H1 (cell line): ENCODE results near the gene PTPN2. TPM values are rescaled to one million over a fixed set of nuclear protein-coding genes. Genes with fewer than 3 reads are reported as not detected.

Experiments used
- CTCF ChIA-PET: fragments of 300-600 bp; sonication (Branson Sonifier 250); formaldehyde crosslinking; loops from one replicate; lab custom pipeline; 2021; ENCODE audit not compliant: partially characterized antibody; lab: Charles Lee
- POLR2A ChIA-PET: fragments of 300-600 bp; sonication (Branson Sonifier 250); formaldehyde crosslinking; loops from one replicate; lab custom pipeline; 2021; ENCODE audit warnings: inconsistent platforms; ENCODE audit not compliant: partially characterized antibody; lab: Charles Lee
- DNase-seq, 2 experiments: peaks; one replicate each; pipeline versions ENCODE4 v3.0.0 to v3.0.0-alpha.2; 2010 to 2022; ENCODE audit warnings: low spot score in 2 of 2, low read depth in 1 of 2, mixed read lengths in 1 of 2
- FAIRE-seq: peaks from 2 replicates; lab custom pipeline; 2011; peaks lifted over from hg19 to GRCh38; lab: Jason Lieb, UNC
- H2AFZ ChIP-seq: 2 replicates; pipeline ENCODE4 v1.8.1; 2012; ENCODE audit warnings: low read length, inconsistent platforms
- H2AK5ac ChIP-seq: 2 replicates; pipeline ENCODE4 v1.6.1; 2013; ENCODE audit warnings: low read depth, low read length
- H2BK120ac ChIP-seq: replicated peaks from 2 replicates; pipeline ENCODE3; 2013; ENCODE audit warnings: low read depth, low read length, inconsistent platforms
- H2BK12ac ChIP-seq: 2 replicates; pipeline ENCODE4 v1.6.1; 2013; ENCODE audit warnings: low read depth, low read length
- H2BK15ac ChIP-seq: 2 replicates; pipeline ENCODE4 v1.6.1; 2013; ENCODE audit warnings: low read length
- H2BK20ac ChIP-seq: 2 replicates; pipeline ENCODE4 v1.6.1; 2013; ENCODE audit warnings: low read length
- H2BK5ac ChIP-seq: 2 replicates; pipeline ENCODE4 v1.6.1; 2013; ENCODE audit warnings: low read depth, low read length
- H3K14ac ChIP-seq: 2 replicates; pipeline ENCODE4 v1.6.1; 2013; ENCODE audit warnings: inconsistent platforms; ENCODE audit not compliant: insufficient read length
- H3K18ac ChIP-seq: 2 replicates; pipeline ENCODE4 v1.6.1; 2013; ENCODE audit warnings: low read length; ENCODE audit errors: extremely low read depth
- H3K23ac ChIP-seq: 2 replicates; pipeline ENCODE4 v1.6.1; 2013; ENCODE audit warnings: inconsistent platforms; ENCODE audit not compliant: insufficient read length
- H3K23me2 ChIP-seq: 2 replicates; pipeline ENCODE4 v1.6.1; 2013; ENCODE audit warnings: low read depth, low read length
- H3K27ac ChIP-seq: 2 replicates; pipeline ENCODE4 v1.6.1; 2011; ENCODE audit warnings: low read depth, low read length, inconsistent platforms
- H3K27me3 ChIP-seq, 4 experiments: replicated peaks in 1 of 4; 1 replicate in 1 of 4; 2 replicates in 3 of 4; pipeline versions ENCODE4 v1.6.1 to v1.8.1; 2011 to 2013; ENCODE audit warnings: low read length in 3 of 4, mild to moderate bottlenecking in 3 of 4, inconsistent platforms in 2 of 4, mixed read lengths in 2 of 4, moderate library complexity in 1 of 4; ENCODE audit not compliant: control insufficient read depth in 3 of 4, insufficient read depth in 3 of 4; ENCODE audit errors: extremely low read depth in 1 of 4
- H3K36me3 ChIP-seq, 4 experiments: 2 replicates each; pipeline versions ENCODE4 v1.6.1 to v1.8.1; 2011 to 2013; ENCODE audit warnings: mild to moderate bottlenecking in 4 of 4, low read length in 3 of 4, moderate library complexity in 2 of 4, control low read depth in 1 of 4, inconsistent platforms in 1 of 4; ENCODE audit not compliant: insufficient read depth in 4 of 4, control insufficient read depth in 2 of 4
- H3K4ac ChIP-seq: replicated peaks from 2 replicates; pipeline ENCODE3; 2013; ENCODE audit warnings: low read length, low read depth, mixed read lengths, inconsistent platforms; ENCODE audit not compliant: insufficient read length
- H3K4me1 ChIP-seq, 4 experiments: replicated peaks in 1 of 4; 1 replicate in 1 of 4; 2 replicates in 3 of 4; pipeline versions ENCODE4 v1.6.1 to v1.8.1; 2011 to 2013; ENCODE audit warnings: low read length in 3 of 4, inconsistent platforms in 2 of 4, mixed read lengths in 1 of 4; ENCODE audit not compliant: insufficient read depth in 4 of 4, control insufficient read depth in 3 of 4
- H3K4me2 ChIP-seq, 2 experiments: 2 replicates each; pipeline versions ENCODE4 v1.6.1 to v1.8.1; 2011 to 2013; ENCODE audit warnings: low read depth in 2 of 2, low read length in 2 of 2, control low read depth in 1 of 2, inconsistent platforms in 1 of 2, mild to moderate bottlenecking in 1 of 2; ENCODE audit not compliant: insufficient read depth in 1 of 2
- H3K4me3 ChIP-seq, 4 experiments: fragments of 200-600, 300-600 bp in 1 of 4; sonication (generic), shearing (Covaris generic), sonication (Bioruptor Twin) in 1 of 4; 2 replicates each; pipeline versions ENCODE4 v1.5.1 to v1.8.1; 2011 to 2016; ENCODE audit warnings: low read length in 4 of 4, low read depth in 3 of 4, control low read depth in 2 of 4, inconsistent platforms in 2 of 4, mild to moderate bottlenecking in 2 of 4, mixed read lengths in 1 of 4, moderate library complexity in 1 of 4; ENCODE audit not compliant: insufficient read depth in 2 of 4; ENCODE audit errors: extremely low read depth in 1 of 4
- H3K56ac ChIP-seq: replicated peaks from 2 replicates; pipeline ENCODE3; 2013; ENCODE audit warnings: low read depth, mild to moderate bottlenecking, mixed read lengths, low read length, inconsistent platforms; ENCODE audit not compliant: insufficient read length
- H3K79me1 ChIP-seq: 2 replicates; pipeline ENCODE4 v1.6.1; 2013; ENCODE audit warnings: low read depth, low read length, control low read depth
- H3K79me2 ChIP-seq, 2 experiments: 2 replicates each; pipeline versions ENCODE4 v1.6.1 to v1.8.1; 2012 to 2013; ENCODE audit warnings: low read length in 2 of 2, mild to moderate bottlenecking in 2 of 2, inconsistent platforms in 1 of 2; ENCODE audit not compliant: insufficient read depth in 2 of 2, control insufficient read depth in 1 of 2
- H3K9ac ChIP-seq, 4 experiments: replicated peaks in 1 of 4; 1 replicate in 1 of 4; 2 replicates in 3 of 4; pipeline versions ENCODE4 v1.6.1 to v1.8.1; 2011 to 2013; ENCODE audit warnings: low read depth in 3 of 4, low read length in 3 of 4, control low read depth in 2 of 4, mild to moderate bottlenecking in 2 of 4, moderate library complexity in 2 of 4, inconsistent platforms in 1 of 4; ENCODE audit errors: extremely low read depth in 1 of 4
- H3K9me3 ChIP-seq, 2 experiments: 2 replicates each; pipeline versions ENCODE4 v1.6.1 to v1.8.1; 2012 to 2013; ENCODE audit warnings: mild to moderate bottlenecking in 2 of 2, moderate library complexity in 2 of 2, control low read depth in 1 of 2, inconsistent platforms in 1 of 2, low read depth in 1 of 2, low read length in 1 of 2, mixed read lengths in 1 of 2; ENCODE audit not compliant: insufficient read depth in 2 of 2
- H4K20me1 ChIP-seq, 2 experiments: replicated peaks in 1 of 2; 2 replicates each; pipeline versions ENCODE3 to v1.8.1; 2011 to 2013; ENCODE audit warnings: inconsistent platforms in 2 of 2, low read length in 2 of 2, mild to moderate bottlenecking in 1 of 2; ENCODE audit not compliant: insufficient read depth in 2 of 2, control insufficient read depth in 1 of 2
- H4K5ac ChIP-seq: 2 replicates; pipeline ENCODE4 v1.6.1; 2013; ENCODE audit warnings: low read length, low read depth, mixed read lengths, inconsistent platforms; ENCODE audit not compliant: insufficient read length
- H4K8ac ChIP-seq: 2 replicates; pipeline ENCODE4 v1.8.0; 2013; ENCODE audit warnings: mild to moderate bottlenecking, moderate library complexity, low read length, inconsistent platforms; ENCODE audit not compliant: insufficient read depth; ENCODE audit errors: extremely low read depth
- H4K91ac ChIP-seq: replicated peaks from 2 replicates; pipeline ENCODE3; 2013; ENCODE audit warnings: low read length, mixed read lengths, inconsistent platforms; ENCODE audit not compliant: insufficient read length
- CREB1 ChIP-seq: IDR thresholded peaks from 2 replicates; pipeline ENCODE4 v1.6.1; 2012; ENCODE audit warnings: inconsistent platforms
- HDAC2 ChIP-seq, 2 experiments: fragments of 300-600 bp in 1 of 2; sonication (generic) in 1 of 2; IDR thresholded peaks; 2 replicates each; pipeline ENCODE4 v1.6.1; 2011 to 2012; ENCODE audit warnings: low read depth in 2 of 2, low read length in 2 of 2, mild to moderate bottlenecking in 2 of 2, moderate library complexity in 2 of 2, borderline replicate concordance in 1 of 2, inconsistent platforms in 1 of 2
- JUN ChIP-seq: IDR thresholded peaks from 2 replicates; pipeline ENCODE4 v1.6.1; 2011; ENCODE audit warnings: low read depth, mild to moderate bottlenecking, improper control_type of control experiment, low read length
- SIN3A ChIP-seq, 2 experiments: IDR thresholded peaks in 1 of 2; conservative IDR thresholded peaks in 1 of 2; 2 replicates each; pipeline ENCODE4 v1.6.1; 2011 to 2012; ENCODE audit warnings: low read length in 2 of 2, improper control_type of control experiment in 1 of 2, low read depth in 1 of 2, mild to moderate bottlenecking in 1 of 2
- WGBS, 2 experiments: shearing (Covaris generic) in 1 of 2; methylation state at CpG; one replicate each; pipeline versions ENCODE4 v1.1.6 to v1.1.7; 2013 to 2015; ENCODE audit warnings: low lambda C conversion rate in 2 of 2, mixed read lengths in 2 of 2, inconsistent platforms in 1 of 2, low coverage in 1 of 2, missing lambda C conversion rate in 1 of 2; ENCODE audit not compliant: insufficient replicate concordance in 2 of 2, insufficient coverage in 1 of 2, insufficient read length in 1 of 2; ENCODE audit errors: extremely low coverage in 1 of 2, missing lambda C conversion rate in 1 of 2; 5-methylcytosine and 5-hydroxymethylcytosine counted together
- polyA plus RNA-seq, 7 experiments: library from polyadenylated mRNA; depleted of rRNA in 3 of 7; stranded (reverse) in 5 of 7; unstranded in 2 of 7; fragments of >200 nt in 5 of 7; fragments of 200-250 nt in 2 of 7; gene quantifications; 1 replicate in 5 of 7; 2 replicates in 1 of 7; 4 replicates in 1 of 7; pipeline versions ENCODE4 v1.2.1 to v1.2.3, GENCODE V29; 2011 to 2013; ENCODE audit warnings: missing spikeins in 2 of 7, mixed read lengths in 2 of 7
- total RNA-seq: library from RNA; stranded (reverse); fragmentation: NEBNext Ultra II Directional; extraction: Animal tissue kit (Norgen Biotek cat#: 25700); gene quantifications from 2 replicates; pipeline ENCODE4 v1.2.1, GENCODE V29; 2021

PTPN2 gene
- total and polyA plus RNA-seq, 2 of the 8 experiments (the other 6 are each of a cell fraction or from before 2014, with no cell fraction given) = 16.4 to 54.0 TPM

DNA sequence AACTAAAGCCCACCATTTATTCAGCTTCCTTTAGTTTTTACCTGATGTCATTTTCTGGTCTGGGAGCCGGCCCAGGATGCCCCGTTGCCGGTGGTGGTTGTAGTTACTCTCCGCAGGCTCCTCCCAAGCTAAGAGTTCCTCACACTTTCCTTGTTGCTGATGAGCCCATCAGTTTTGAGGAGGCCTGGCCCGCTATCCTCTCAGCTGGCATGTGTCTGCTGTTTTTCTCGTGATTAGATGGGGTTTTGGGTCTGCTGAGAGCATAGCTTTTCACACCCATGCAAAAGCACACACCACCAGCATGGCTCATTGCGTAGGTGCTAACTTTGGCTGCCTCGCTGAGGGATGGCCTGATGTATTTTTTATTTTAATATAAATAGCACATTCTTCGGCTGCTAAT is 109.1 kb downstream of the PTPN2 start:
- no peak overlapping the region for H2BK12ac ChIP-seq
- TF ChIP-seq SIN3A (conservative IDR thresholded peaks at IDR 0.05 in 1 of 2, IDR thresholded peaks at IDR 0.05 in 1 of 2; ENCODE audit: low read depth in 1 of 2, low read length in 2 of 2) (no peak), JUN (no peak), HDAC2 (IDR thresholded peaks at IDR 0.05; ENCODE audit: borderline replicate concordance in 1 of 2, low read depth in 2 of 2, low read length in 2 of 2) (no peak), CREB1 (no peak)
- TF ChIP-seq, all 59 proteins: peak for 0
- no peak overlapping the region for H2BK15ac ChIP-seq
- H3K23me2 ChIP-seq = peaks cover 2% of the 10 kb centered on the region; the same call in 1 of the 2 replicates
- FAIRE-seq = no peak
- H3K4me3 ChIP-seq = no peak overlapping the region
- no peak overlapping the region for H4K8ac ChIP-seq
- no peak for DNase-seq
- 90% methylated on average over 9 of the region's 9 CpGs; no CpG with 5 or more reads in 1 of the 2 experiments for WGBS, 2 experiments
- no peak overlapping the region for H4K91ac ChIP-seq
- H2AFZ ChIP-seq = no peak overlapping the region
- H3K79me2 ChIP-seq = no peaks in the 10 kb centered on the region
- H3K23ac ChIP-seq = no peak overlapping the region
- no peak overlapping the region for H2AK5ac ChIP-seq
- H3K27ac ChIP-seq = no peak overlapping the region
- no peak overlapping the region for H4K5ac ChIP-seq
- H3K27me3 ChIP-seq = peaks cover 0 to 28% (median 15%) of the 10 kb centered on the region in 4 experiments; a peak in 5 of 7 replicates
- no peaks in the 10 kb centered on the region for H3K4me1 ChIP-seq
- H3K36me3 ChIP-seq = no peaks in the 10 kb centered on the region
- H3K79me1 ChIP-seq = no peaks in the 10 kb centered on the region
- no peak overlapping the region for H3K4ac ChIP-seq
- H4K20me1 ChIP-seq = peaks cover 0 to 2% of the 10 kb centered on the region in 2 experiments
- ChIA-PET POLR2A (no interaction called here), CTCF (interaction anchor here (0.6 to 1.3 kb wide), 3 partner anchors 9 to 117 kb away, joined by 3 to 5 read pairs (median 3); no protein-coding TSS in a partner anchor)
- no peak overlapping the region for H2BK120ac ChIP-seq
- no peaks in the 10 kb centered on the region; a peak in 1 of 4 replicates for H3K9me3 ChIP-seq
- H3K9ac ChIP-seq = no peak overlapping the region
- no peak overlapping the region for H3K4me2 ChIP-seq
- H3K56ac ChIP-seq = no peak overlapping the region
- no peak overlapping the region for H2BK5ac ChIP-seq
- H3K18ac ChIP-seq = no peak overlapping the region
- no peak overlapping the region for H3K14ac ChIP-seq
- H2BK20ac ChIP-seq = no peak overlapping the region
